Measurements from ENCODE around the gene TTR.

Gene TTR

DNA sequence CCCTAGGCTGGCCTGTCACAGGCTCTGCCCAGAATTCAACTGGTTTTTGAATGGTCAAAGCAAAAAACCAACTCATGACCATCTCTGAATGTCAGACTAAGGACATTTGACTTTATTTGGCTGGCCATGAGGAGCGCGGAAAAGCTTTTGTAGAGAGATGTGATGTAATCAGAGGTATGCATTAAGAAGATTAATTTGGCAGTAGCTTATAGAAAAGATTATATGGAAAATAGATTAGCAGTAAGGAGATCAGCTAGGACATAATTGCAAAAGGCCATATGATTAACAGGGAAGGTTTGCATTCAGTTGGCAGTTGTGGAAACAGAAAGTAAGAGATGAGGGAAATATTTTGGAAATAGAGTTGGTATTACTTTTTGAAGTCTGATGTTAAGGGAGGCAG lies 12.3 kb upstream of the TTR start:
- DNase-seq (ENCODE audit: low read depth): no peak

- DNase-seq (ENCODE audit: low read depth): no peak
Observed at GRCh38 chr18:31581498-31582197, 10.0 kb upstream of the TTR start.

DNA sequence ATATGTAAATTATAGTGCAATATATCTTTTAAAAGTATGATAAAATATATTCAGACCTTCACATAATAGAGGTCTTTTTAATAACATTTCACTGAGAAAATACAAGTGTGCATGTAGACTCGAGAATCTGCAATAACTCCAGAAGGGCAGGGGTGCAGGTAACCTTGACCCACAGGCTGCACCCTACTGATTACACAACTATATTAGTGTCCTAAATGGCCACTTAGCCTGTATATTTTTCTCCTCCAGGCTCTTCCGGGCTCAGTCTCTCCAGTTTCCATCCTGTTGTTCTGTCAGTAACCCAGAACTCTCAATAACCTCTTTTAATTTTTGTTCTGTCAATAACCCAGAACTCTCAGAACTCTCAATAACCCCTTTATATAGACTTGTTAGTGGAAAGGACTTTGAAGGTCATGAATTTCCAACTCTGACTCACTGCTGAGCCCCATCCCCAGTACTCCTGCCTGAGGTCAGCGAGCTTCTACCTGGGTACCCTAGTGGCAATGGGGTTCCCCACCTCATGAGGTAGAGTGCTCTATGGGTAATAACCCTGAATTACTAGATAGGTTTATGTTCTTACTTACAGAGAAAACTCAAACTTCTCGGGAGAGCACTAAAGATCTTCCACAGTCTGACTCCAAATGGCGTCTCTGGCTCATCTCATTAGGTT lies 8.4 kb upstream of the TTR start:
- no peak for DNase-seq (ENCODE audit: low read depth)

GRCh38 chr18:31585991-31586390 lies 5.7 kb upstream of the TTR start:
- DNase-seq (ENCODE audit: low read depth): no peak

- no peak for DNase-seq (ENCODE audit: low read depth)
Observed at GRCh38 chr18:31586616-31587015, 5.1 kb upstream of the TTR start.

- no peak for DNase-seq (ENCODE audit: low read depth)
Observed at GRCh38 chr18:31587529-31587928, 4.1 kb upstream of the TTR start.

GRCh38 chr18:31590570-31590969 lies 1.1 kb upstream of the TTR start:
- no peak for DNase-seq (ENCODE audit: low read depth)

DNA sequence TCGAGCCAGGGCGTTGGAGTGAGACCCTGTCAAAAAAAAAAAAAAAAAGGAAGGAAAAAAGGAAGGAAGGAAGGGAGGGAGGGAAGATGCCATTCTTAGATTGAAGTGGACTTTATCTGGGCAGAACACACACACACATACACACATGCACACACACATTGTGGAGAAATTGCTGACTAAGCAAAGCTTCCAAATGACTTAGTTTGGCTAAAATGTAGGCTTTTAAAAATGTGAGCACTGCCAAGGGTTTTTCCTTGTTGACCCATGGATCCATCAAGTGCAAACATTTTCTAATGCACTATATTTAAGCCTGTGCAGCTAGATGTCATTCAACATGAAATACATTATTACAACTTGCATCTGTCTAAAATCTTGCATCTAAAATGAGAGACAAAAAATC lies 564 bp upstream of the TTR start:
- DNase-seq (ENCODE audit: low read depth): no peak

GRCh38 chr18:31592506-31593157 lies 955 bp downstream of the TTR start:
- no peak for DNase-seq (ENCODE audit: low read depth)

- DNase-seq (ENCODE audit: low read depth): no peak
Observed at GRCh38 chr18:31595121-31595771, 3.6 kb downstream of the TTR start.

GRCh38 chr18:31596081-31596872 lies 4.6 kb downstream of the TTR start:
- DNase-seq (ENCODE audit: low read depth): no peak

- DNase-seq (ENCODE audit: low read depth): no peak
Observed at GRCh38 chr18:31598021-31598805, 6.5 kb downstream of the TTR start.

DNA sequence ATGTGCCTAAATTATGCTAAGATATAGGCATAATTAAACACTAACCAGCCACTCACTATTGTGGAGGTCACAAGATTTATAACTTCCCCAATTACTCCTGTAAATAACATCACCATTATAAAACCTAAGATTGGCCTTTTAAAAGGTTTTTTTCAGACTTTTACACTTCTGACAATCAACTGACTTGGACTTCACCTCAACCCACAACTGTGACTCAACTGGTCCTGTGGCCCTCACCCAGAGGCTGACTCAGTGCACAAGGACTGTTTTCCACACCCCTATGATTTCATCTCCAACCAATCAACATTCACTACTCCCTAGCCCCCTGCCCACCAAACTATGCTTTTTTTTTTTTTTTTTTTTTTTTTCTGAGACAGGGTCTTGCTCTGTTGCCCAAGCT lies 11.6 kb downstream of the TTR start:
- no peak for DNase-seq (ENCODE audit: low read depth)

DNA sequence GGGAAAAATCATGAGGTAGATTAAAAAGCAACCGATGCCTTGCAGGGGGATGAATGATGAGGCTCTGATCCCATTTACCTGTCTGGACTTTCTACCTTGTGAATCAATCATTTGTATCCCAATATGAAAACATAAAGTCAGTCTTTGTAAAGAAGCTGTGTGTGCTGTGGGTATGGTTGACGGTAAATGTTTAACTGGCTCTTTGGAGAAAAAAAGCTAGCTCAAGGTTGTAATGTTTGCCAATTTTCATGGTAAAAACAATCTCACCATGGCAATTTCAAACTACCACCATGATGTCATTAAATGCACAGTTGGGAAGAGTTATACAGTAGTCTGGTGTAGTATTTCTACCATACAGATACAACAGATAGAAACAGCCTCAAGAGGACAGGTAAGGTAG lies 14.6 kb downstream of the TTR start:
- DNase-seq (ENCODE audit: low read depth): no peak

DNA sequence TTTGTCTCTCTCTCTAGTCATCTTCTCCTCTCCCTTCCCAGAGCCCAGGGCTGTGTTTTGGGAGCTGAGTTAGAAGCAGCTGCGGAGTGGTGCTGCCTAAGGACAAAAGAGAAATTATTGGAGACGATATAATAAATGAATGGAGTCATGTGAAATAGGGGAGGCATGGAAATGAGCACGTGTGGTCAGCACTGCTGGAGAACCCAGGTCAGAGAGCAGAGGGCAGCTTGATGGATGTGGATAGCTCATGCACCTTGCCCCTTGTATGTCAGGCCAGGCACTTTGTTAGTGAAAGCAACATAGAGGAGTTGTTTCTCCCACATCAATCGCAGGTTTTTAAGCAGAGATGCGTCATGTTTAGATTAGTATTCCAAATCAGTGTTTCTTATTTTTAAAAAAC lies 15.7 kb downstream of the TTR start:
- no peak for DNase-seq (ENCODE audit: low read depth)

- no peak for DNase-seq (ENCODE audit: low read depth)
Observed at GRCh38 chr18:31609886-31610285, 18.2 kb downstream of the TTR start.

DNA sequence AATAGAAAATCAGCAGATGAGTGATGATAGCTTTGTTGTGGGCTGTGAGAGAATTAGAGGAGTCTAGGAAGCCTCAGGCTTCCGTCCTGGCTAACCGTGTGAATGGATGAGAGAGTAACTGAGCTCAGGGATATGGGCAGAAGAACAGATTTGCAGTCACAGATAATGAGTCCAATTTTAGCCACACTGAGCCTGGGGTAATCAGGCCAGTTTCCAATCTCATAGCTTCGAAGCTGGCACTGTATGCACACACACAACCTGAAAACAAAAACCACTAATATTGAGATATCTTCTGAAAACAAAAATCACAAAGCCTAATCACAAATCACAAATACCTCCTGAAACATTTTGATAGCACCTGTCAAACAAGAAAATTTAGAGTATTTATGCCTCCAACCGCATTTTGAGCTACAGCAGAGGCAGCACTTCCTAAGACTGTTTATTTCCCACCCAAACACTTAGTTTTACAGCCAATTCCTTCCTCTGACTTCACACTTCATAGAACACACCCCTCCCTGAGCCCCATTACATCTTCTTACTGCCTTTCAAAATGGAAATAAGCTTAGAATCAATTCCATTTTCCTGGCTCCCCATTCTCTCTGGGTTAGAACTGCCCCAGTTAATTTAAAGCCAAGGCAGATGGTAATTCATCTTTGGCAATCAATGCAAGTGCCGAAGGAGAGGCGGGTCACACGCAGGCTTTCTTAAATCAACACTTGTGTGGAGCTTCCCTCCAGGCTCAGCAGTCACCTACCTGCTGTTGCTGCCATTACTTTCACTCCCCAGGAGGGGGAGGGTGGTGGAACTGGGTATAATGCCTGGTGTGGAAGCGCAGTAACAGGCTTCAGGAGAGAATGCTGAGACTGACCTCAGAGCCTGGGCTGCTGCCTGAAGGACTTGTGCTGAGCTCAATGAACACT lies 18.9 kb downstream of the TTR start:
- DNase-seq (ENCODE audit: low read depth): no peak

GRCh38 chr18:31611511-31611910 lies 19.8 kb downstream of the TTR start:
- no peak for DNase-seq (ENCODE audit: low read depth)

GRCh38 chr18:31612124-31612523 lies 20.4 kb downstream of the TTR start:
- no peak for DNase-seq (ENCODE audit: low read depth)

DNA sequence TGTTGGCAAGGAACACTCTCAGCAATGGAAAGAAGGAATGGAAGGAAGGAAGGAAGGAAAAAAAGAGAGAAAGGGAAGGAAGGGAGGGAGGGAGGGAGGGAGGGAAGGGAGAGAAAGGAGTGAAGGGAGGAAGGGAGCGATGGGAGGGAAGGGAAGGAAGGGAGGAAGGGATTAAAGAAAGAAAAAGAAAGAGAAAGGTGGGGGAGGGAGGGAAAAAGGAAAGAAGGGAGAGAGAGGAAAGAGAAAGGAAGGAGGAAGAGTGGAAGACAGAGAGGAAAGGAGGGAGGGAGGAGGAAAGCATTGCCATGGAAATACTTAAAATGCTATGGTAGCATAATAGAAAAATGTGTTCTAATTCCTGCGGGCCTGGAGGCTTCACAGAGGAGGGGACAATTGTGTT lies 22.4 kb downstream of the TTR start:
- DNase-seq (ENCODE audit: low read depth): no peak

All from stimulated activated CD8-positive, alpha-beta memory T cell treated with anti-CD3 and anti-CD28 coated beads, Interleukin-12 subunit alpha, Interleukin-12 subunit beta, amount 100 ng/mL, for 1 hour (primary cell).